Body of pancreas (tissue), 4 donors: ENCODE data around the gene ATP2C1. TPM values are rescaled to one million over a fixed set of nuclear protein-coding genes. Genes with fewer than 3 reads are reported as not detected.

Experiments used
- ATAC-seq: fragments of 150-250 bp; one replicate; pipeline ENCODE4 v1.9.1; 2016
- DNase-seq, 4 donors: peaks; one replicate each; pipeline ENCODE4 v3.0.0-alpha.2; 2019
- H3K27ac ChIP-seq, 4 donors: fragments of 200-600 bp; sonication (generic); 1 replicate in 3 of 4; 2 replicates in 1 of 4; pipeline versions ENCODE4 v1.5.1 to v1.6.1; 2016 to 2019; ENCODE audit warnings: mild to moderate bottlenecking in 1 of 4, mixed read lengths in 1 of 4, moderate library complexity in 1 of 4
- H3K27me3 ChIP-seq, 2 donors: fragments of 200-600 bp; sonication (generic); one replicate each; pipeline ENCODE4 v1.6.0; 2016; ENCODE audit warnings: mild to moderate bottlenecking in 1 of 2
- H3K36me3 ChIP-seq, 2 donors: fragments of 200-600 bp; sonication (generic); replicated peaks in 1 of 2; 2 replicates each; pipeline ENCODE4 v1.5.1; 2016; ENCODE audit warnings: low read depth in 2 of 2; ENCODE audit not compliant: insufficient read depth in 1 of 2
- H3K4me1 ChIP-seq: fragments of 200-600 bp; sonication (generic); one replicate; pipeline ENCODE4 v1.6.0; 2016
- H3K4me3 ChIP-seq, 2 donors: fragments of 200-600 bp; sonication (generic); 1 replicate in 1 of 2; 2 replicates in 1 of 2; pipeline ENCODE4 v1.5.1; 2016 to 2019
- H3K9me3 ChIP-seq, 3 donors: fragments of 200-600 bp; sonication (generic); 1 replicate in 2 of 3; 2 replicates in 1 of 3; pipeline ENCODE4 v1.5.1; 2016
- CTCF ChIP-seq, 7 experiments: fragments of 450-650 bp in 4 of 7; fragments of 200-600 bp in 3 of 7; sonication (generic) in 3 of 7; IDR thresholded peaks; one replicate each; pipeline ENCODE4 v1.5.1; 2016 to 2019; ENCODE audit warnings: antibody characterized with exemption in 7 of 7
- POLR2A ChIP-seq, 3 donors: fragments of 450-650 bp; IDR thresholded peaks; one replicate each; pipeline ENCODE4 v1.6.1; 2016; ENCODE audit warnings: antibody characterized with exemption in 3 of 3, mild to moderate bottlenecking in 2 of 3
- WGBS, 2 donors: methylation state at CpG; one replicate each; pipeline ENCODE4 v1.1.5; 2017; 5-methylcytosine and 5-hydroxymethylcytosine counted together
- intact Hi-C: fragments of 100-400 bp; cut with DNase I; formaldehyde crosslinking; loops from one replicate; pipeline ENCODE4 v1.15.1; 2023
- small RNA-seq: library from RNA; depleted of rRNA; stranded (forward); fragments of <200 nt; gene quantifications from one replicate; pipeline ENCODE3, GENCODE V24; 2016
- total RNA-seq, 2 donors: library from RNA; depleted of rRNA; stranded (reverse); fragments of >200 nt; gene quantifications; one replicate each; pipeline ENCODE4 v1.1.0, GENCODE V29; 2016

ATP2C1 gene
- total RNA-seq, 2 donors from 2014 or later, result 36.3 to 47.5 TPM

GRCh38 chr3:131050001-131050400 lies 156.1 kb downstream of the ATP2C1 start:
- Histone ChIP-seq H3K4me1 (no peaks in the 10 kb centered on the region), H3K36me3 (no peaks in the 10 kb centered on the region), H3K27me3 (no peaks in the 10 kb centered on the region), H3K9me3 (no peaks in the 10 kb centered on the region), H3K27ac (no peak overlapping the region), H3K4me3 (no peak overlapping the region)
- TF ChIP-seq CTCF (IDR thresholded peaks at IDR 0.05) (no peak), POLR2A (IDR thresholded peaks at IDR 0.05) (no peak)
- intact Hi-C loops, result no loop called here
- ATAC-seq, result no peak
- 48 to 56% methylated on average over 3 of the region's 3 CpGs for WGBS, 2 donors
- no peak for DNase-seq

- ATAC-seq, result no peak
Measured at GRCh38 chr3:131053043-131053859, 159.4 kb downstream of the ATP2C1 start.

More at GRCh38 chr3:131053043-131053859, 159.4 kb downstream of the ATP2C1 start:
- Histone ChIP-seq H3K36me3 (no peaks in the 10 kb centered on the region), H3K9me3 (no peaks in the 10 kb centered on the region), H3K4me1 (no peaks in the 10 kb centered on the region), H3K27ac (no peak overlapping the region), H3K27me3 (no peaks in the 10 kb centered on the region), H3K4me3 (no peak overlapping the region)
- TF ChIP-seq POLR2A (IDR thresholded peaks at IDR 0.05) (no peak), CTCF (IDR thresholded peaks at IDR 0.05) (peak; percentile 9 to 39 (median 25))
- DNase-seq, result no peak
- intact Hi-C loops, result no loop called here
- WGBS, 2 donors, result 66 to 72% methylated on average over 3 of the region's 3 CpGs

Small RNA genes lying within 50 kb of the gene (small RNA-seq; reads per million reads assigned to genes)
- gene RF00019, result not detected

Other genes with a start within 250 kb of the ATP2C1 start
- gene PIK3R4, start 147.3 kb upstream of the ATP2C1 start, total RNA-seq, result 10 to 100 TPM; 20.8 to 28.0 TPM
- gene ASTE1, start 132.7 kb downstream of the ATP2C1 start, total RNA-seq, result 10 to 100 TPM in 1 of 2 donors, 1 to 10 TPM in 1; 3.4 to 10.5 TPM
- gene NEK11, start 132.8 kb downstream of the ATP2C1 start, total RNA-seq, result 10 to 100 TPM in 1 of 2 donors, 1 to 10 TPM in 1; 3.4 to 10.2 TPM